ENCODE measurements around the gene IVL. TPM values are rescaled to one million over a fixed set of nuclear protein-coding genes. Genes with fewer than 3 reads are reported as not detected.

IVL gene
- polyA plus RNA-seq, 1 donor from 2014 or later: not detected

Other genes starting within 250 kb of the IVL start
- not detected in 2 replicates for gene LCE2D, start 245.2 kb upstream of the IVL start, polyA plus RNA-seq
- gene LCE2C, start 233.3 kb upstream of the IVL start, polyA plus RNA-seq: not detected in 2 replicates
- not detected in 2 replicates for gene LCE2B, start 222.4 kb upstream of the IVL start, polyA plus RNA-seq
- gene LCE2A, start 210.2 kb upstream of the IVL start, polyA plus RNA-seq: not detected in 2 replicates
- not detected in 2 replicates for gene LCE4A, start 200.4 kb upstream of the IVL start, polyA plus RNA-seq
- gene KPRP, start 150.5 kb upstream of the IVL start, polyA plus RNA-seq: not detected in 2 replicates
- not detected in 2 replicates for gene LCE1F, start 133.4 kb upstream of the IVL start, polyA plus RNA-seq
- gene LCE1E, start 122.3 kb upstream of the IVL start, polyA plus RNA-seq: not detected in 2 replicates
- gene LCE1D, start 111.8 kb upstream of the IVL start, polyA plus RNA-seq: not detected in 2 replicates
- not detected in 2 replicates for gene LCE1C, start 101.9 kb upstream of the IVL start, polyA plus RNA-seq
- gene LCE1B, start 96.6 kb upstream of the IVL start, polyA plus RNA-seq: not detected in 2 replicates
- gene LCE1A, start 81.1 kb upstream of the IVL start, polyA plus RNA-seq: not detected in 2 replicates
- not detected in 2 replicates for gene LCE6A, start 65.7 kb upstream of the IVL start, polyA plus RNA-seq
- not detected in 2 replicates for gene LCE7A, start 48.5 kb upstream of the IVL start, polyA plus RNA-seq
- not detected in 2 replicates for gene SMCP, start 30.2 kb upstream of the IVL start, polyA plus RNA-seq
- gene SPRR5, start 38.7 kb downstream of the IVL start, polyA plus RNA-seq: not detected in 2 replicates
- gene SPRR4, start 62.1 kb downstream of the IVL start, polyA plus RNA-seq: not detected in 2 replicates
- not detected in 2 replicates for gene SPRR1A, start 75.5 kb downstream of the IVL start, polyA plus RNA-seq
- gene SPRR3, start 93.2 kb downstream of the IVL start, polyA plus RNA-seq: not detected in 2 replicates
- not detected in 2 replicates for gene SPRR1B, start 122.7 kb downstream of the IVL start, polyA plus RNA-seq
- not detected in 2 replicates for gene SPRR2D, start 132.6 kb downstream of the IVL start, polyA plus RNA-seq
- gene SPRR2A, start 149.0 kb downstream of the IVL start, polyA plus RNA-seq: not detected in 2 replicates
- gene SPRR2B, start 163.1 kb downstream of the IVL start, polyA plus RNA-seq: not detected in 2 replicates
- gene SPRR2E, start 186.0 kb downstream of the IVL start, polyA plus RNA-seq: not detected in 2 replicates
- gene SPRR2F, start 205.0 kb downstream of the IVL start, polyA plus RNA-seq: not detected in 2 replicates
- not detected in 2 replicates for gene SPRR2G, start 242.3 kb downstream of the IVL start, polyA plus RNA-seq

Data from neural cell (in vitro differentiated cells).